Measurements from ENCODE around the gene MAST4.

DNA sequence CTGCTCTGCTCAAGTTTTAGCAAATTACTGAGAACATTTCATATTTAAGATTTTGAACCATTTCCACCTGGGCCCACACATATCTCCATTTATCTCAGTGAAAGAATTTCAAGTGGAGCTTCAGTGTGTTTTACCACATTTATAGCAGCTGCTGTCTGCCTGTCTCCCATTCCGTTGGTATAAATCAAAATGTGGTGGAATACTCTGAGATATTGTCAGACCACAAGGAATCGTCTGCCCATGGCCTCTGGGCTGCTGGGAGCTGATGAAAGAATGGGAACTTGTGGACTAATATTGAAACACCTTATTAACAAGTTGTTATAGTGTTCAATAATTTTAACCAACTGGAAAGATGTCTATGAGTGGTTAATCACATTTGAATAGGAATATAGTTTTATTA is 33.3 kb downstream of the MAST4 start:
- no peak for TF ChIP-seq EZH2 (IDR thresholded peaks at IDR 0.05; ENCODE audit: insufficient read depth, low read length)
- TF ChIP-seq, protein P1, sequence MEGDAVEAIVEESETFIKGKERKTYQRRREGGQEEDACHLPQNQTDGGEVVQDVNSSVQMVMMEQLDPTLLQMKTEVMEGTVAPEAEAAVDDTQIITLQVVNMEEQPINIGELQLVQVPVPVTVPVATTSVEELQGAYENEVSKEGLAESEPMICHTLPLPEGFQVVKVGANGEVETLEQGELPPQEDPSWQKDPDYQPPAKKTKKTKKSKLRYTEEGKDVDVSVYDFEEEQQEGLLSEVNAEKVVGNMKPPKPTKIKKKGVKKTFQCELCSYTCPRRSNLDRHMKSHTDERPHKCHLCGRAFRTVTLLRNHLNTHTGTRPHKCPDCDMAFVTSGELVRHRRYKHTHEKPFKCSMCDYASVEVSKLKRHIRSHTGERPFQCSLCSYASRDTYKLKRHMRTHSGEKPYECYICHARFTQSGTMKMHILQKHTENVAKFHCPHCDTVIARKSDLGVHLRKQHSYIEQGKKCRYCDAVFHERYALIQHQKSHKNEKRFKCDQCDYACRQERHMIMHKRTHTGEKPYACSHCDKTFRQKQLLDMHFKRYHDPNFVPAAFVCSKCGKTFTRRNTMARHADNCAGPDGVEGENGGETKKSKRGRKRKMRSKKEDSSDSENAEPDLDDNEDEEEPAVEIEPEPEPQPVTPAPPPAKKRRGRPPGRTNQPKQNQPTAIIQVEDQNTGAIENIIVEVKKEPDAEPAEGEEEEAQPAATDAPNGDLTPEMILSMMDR (IDR thresholded peaks at IDR 0.05; ENCODE audit: insufficient read depth, low read depth, low read length) = no peak
